Subcutaneous adipose tissue (tissue), 4 donors: ENCODE measurements around the gene MSMB. TPM values are rescaled to one million over a fixed set of nuclear protein-coding genes. Genes with fewer than 3 reads are reported as not detected.

ENCODE experiments used
- CTCF ChIP-seq: fragments of 450-650 bp; IDR thresholded peaks from one replicate; pipeline ENCODE4 v1.5.1; 2016; ENCODE audit warnings: low read depth, mild to moderate bottlenecking, control low read depth, antibody characterized with exemption, moderate library complexity
- small RNA-seq: library from RNA; depleted of rRNA; stranded (forward); fragments of <200 nt; gene quantifications from one replicate; pipeline ENCODE3, GENCODE V24; 2016
- total RNA-seq, 4 donors: library from RNA; depleted of rRNA; stranded (reverse); fragments of >200 nt; gene quantifications; one replicate each; pipeline ENCODE4 v1.1.0, GENCODE V29; 2016

The MSMB gene
- total RNA-seq, 4 donors from 2014 or later, result not detected

GRCh38 chr10:45997557-45997956 is 48.5 kb downstream of the MSMB start:
- no peak for TF ChIP-seq CTCF

Small RNA genes within 50 kb of the gene (small RNA-seq; reads per million reads assigned to genes)
- not detected for gene SNORA74C-1

Other genes with a start within 250 kb of the MSMB start
- 10 to 100 TPM in 3 of 4 donors, 1 to 10 TPM in 1; 7.5 to 19.6 (median 14.6) TPM for gene AGAP4, start 198.8 kb downstream of the MSMB start, total RNA-seq
- gene TIMM23, start 73.8 kb downstream of the MSMB start, total RNA-seq, result 10 to 100 TPM; 36.0 to 87.7 (median 43.5) TPM
- gene NCOA4, start 15.6 kb downstream of the MSMB start, total RNA-seq, result 100 to 1,000 TPM; 132 to 220 (median 160) TPM
- not detected for gene ANTXRL, start 240.7 kb upstream of the MSMB start, total RNA-seq